ENCODE measurements around the gene CENPP.

CENPP gene

DNA sequence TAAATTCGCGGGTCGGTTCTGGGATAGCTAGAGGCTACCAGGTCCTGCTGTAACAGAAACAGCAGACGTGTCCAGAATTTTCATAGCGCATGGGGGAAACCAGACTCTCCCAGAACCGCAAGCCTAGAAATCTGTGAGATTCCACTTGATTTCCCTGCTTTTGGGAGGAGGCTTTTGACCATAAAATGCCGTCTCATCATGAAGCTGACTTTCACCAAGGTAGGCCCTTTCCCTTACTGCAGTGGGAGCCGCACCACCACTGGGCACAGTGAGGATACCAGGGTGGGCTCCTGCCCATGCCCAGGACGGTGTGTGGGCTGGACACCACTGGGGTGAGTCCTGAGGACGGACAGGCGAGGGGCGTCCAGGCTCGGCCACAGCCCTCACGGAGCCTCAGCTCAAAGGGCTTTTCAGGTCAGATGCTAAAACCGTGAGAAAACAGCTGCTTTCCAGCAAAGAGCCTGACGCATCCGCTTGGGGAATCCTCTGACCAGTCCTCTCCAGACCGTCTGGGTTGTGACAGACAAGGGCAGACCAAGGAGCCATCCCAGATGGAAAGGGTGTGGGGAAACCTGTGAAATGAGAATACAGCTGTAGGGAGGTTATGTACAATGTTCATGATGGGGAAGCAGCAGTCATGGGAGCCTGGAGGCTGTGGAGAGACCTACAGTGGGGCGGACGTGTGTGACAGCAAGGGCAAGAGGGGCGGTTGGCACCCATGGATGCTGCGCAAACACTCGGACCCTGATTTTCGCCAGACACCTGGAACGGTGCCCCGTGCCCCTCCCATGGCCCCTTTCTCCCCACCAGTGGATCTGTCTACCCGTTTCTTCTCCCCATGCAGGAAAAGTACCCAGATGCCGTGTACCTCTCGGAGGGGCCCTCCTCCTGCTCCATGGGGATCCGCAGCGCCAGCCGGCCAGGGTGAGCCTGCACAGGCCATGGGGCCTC is 285.0 kb downstream of the CENPP start:
- CTCF ChIA-PET, result interaction anchor here (0.9 to 1.0 kb wide), 2 partner anchors 10 to 472 kb away, joined by 3 read pairs; no protein-coding TSS in a partner anchor
- DNase-seq (ENCODE audit: extremely low spot score), result no peak
- TF ChIP-seq, protein P1, sequence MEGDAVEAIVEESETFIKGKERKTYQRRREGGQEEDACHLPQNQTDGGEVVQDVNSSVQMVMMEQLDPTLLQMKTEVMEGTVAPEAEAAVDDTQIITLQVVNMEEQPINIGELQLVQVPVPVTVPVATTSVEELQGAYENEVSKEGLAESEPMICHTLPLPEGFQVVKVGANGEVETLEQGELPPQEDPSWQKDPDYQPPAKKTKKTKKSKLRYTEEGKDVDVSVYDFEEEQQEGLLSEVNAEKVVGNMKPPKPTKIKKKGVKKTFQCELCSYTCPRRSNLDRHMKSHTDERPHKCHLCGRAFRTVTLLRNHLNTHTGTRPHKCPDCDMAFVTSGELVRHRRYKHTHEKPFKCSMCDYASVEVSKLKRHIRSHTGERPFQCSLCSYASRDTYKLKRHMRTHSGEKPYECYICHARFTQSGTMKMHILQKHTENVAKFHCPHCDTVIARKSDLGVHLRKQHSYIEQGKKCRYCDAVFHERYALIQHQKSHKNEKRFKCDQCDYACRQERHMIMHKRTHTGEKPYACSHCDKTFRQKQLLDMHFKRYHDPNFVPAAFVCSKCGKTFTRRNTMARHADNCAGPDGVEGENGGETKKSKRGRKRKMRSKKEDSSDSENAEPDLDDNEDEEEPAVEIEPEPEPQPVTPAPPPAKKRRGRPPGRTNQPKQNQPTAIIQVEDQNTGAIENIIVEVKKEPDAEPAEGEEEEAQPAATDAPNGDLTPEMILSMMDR (IDR thresholded peaks at IDR 0.05; ENCODE audit: control extremely low read depth, extremely low read depth, low read depth, missing control alignments), result no peak
- POLR2A ChIA-PET, result no interaction called here

DNA sequence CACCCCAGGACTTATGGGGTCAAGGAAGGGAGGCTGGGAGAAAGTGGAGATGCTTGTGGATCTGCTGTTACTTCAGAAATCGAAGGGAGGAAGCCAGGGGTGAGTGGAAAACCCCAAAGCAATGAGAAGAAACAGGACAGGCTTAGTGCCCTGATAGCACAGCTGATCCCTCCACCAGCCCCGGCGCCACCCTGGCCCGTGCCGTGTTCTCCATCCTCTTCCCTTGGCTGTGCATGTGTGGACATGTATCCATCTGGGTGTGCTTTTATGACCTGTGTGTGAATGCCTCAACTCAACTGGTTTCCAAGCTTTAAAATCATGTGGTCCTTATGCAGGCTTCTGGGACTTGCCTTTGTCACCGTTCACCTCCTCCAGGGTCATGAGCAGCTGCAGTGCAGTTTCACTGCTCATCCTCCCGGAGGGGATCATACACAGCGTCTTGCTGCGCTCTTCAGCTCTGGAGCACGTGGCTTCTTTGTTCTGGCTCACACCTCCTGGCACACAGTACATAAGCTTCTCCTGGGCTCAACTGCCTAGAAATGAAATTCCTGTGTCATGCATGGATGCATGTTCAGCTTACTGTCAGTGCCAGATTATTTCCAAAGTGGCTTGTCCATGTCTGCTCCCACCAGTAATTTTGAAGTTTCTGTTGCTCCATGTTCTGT is 286.0 kb downstream of the CENPP start:
- ChIA-PET CTCF (interaction anchor here (1.0 kb wide), 1 partner anchor 9 kb away, joined by 3 read pairs; no protein-coding TSS in a partner anchor), POLR2A (no interaction called here)
- TF ChIP-seq, protein P1 (IDR thresholded peaks at IDR 0.05; ENCODE audit: control extremely low read depth, extremely low read depth, low read depth, missing control alignments), result no peak
- DNase-seq (ENCODE audit: extremely low spot score), result no peak

DNA sequence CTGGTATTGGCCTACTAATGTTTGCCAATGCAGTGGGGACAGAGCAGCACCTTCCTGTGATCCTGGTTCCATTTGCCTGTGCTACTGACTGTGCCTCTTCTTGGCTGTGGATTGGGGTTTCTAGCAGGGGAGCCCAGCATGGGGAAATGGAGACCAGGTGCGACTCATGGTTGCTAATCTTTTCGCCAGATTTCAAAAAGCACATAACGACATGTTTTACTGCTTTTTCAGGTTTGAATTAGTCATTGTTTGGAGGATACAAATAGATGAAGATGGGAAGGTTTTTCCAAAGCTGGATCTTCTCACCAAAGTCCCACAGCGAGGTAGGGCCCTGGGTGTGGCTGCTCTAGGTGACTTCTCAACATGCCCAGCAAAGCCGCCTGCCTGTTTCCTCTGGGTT is 286.5 kb downstream of the CENPP start:
- DNase-seq (ENCODE audit: extremely low spot score), result no peak
- CTCF ChIA-PET, result no interaction called here
- TF ChIP-seq, protein P1 (IDR thresholded peaks at IDR 0.05; ENCODE audit: control extremely low read depth, extremely low read depth, low read depth, missing control alignments), result no peak
- POLR2A ChIA-PET, result no interaction called here

DNA sequence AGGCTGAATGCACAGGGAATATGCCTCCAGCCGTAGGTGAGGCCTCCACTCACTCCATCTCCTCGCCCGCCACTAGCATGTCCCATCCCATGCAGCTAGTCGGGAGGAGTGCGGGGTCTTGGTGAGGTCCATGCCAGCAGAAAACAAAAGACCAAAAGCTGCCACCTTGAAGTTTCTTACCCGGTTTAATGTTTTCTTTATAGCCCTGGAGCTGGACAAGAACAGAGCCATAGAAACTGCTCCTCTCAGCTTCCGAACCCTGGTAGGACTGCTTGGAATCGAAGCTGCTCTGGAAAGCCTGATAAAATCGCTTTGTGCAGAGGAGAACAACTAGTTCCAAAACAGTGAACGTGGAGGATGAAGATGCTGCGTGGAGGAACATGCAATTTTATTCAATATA is 287.1 kb downstream of the CENPP start:
- no peak for DNase-seq (ENCODE audit: extremely low spot score)
- TF ChIP-seq, protein P1 (IDR thresholded peaks at IDR 0.05; ENCODE audit: control extremely low read depth, extremely low read depth, low read depth, missing control alignments), result no peak
- CTCF ChIA-PET, result no interaction called here
- POLR2A ChIA-PET, result no interaction called here

DNA sequence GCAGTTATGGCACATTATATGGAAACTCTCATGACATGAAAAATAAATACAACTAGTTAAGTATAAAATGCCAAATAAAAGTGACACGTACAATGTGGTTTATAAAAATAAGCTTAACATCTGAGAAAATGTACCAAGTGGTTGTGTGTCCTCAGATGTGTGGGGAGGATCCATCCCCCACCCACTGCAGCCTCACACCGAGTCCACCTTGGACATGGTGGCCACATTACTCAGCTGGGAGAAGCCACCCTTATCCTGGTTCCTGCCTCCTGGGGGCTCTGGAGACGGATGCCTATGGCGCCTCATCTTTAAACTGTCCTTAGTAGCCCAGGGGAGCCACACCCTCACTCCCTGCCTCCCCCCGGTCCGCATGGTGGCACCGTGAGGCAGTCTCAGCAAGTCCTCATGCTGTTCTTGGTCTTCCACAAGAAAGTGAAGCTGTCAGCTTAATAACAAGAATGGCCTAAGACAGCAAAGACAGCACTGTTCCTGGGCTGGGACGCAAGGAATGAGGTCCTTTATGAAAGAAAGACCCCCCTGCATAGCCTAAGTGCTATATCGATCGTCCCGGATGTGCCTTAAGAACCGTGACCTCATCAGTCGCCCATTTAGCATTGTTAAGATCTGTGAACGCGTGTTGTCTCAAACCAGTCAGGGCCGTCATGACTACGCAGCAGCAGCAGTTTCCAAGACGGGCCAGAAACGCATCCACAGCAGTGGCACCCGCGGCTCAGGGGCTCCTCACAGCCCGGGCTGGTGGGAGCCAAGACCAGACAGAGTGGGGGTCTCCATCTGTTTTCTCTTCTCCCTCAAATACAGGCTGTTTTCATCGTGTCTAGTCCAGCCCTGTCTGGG is 287.7 kb downstream of the CENPP start:
- TF ChIP-seq, protein P1 (IDR thresholded peaks at IDR 0.05; ENCODE audit: control extremely low read depth, extremely low read depth, low read depth, missing control alignments), result no peak
- CTCF ChIA-PET, result no interaction called here
- POLR2A ChIA-PET, result no interaction called here
- DNase-seq (ENCODE audit: extremely low spot score), result no peak

DNA sequence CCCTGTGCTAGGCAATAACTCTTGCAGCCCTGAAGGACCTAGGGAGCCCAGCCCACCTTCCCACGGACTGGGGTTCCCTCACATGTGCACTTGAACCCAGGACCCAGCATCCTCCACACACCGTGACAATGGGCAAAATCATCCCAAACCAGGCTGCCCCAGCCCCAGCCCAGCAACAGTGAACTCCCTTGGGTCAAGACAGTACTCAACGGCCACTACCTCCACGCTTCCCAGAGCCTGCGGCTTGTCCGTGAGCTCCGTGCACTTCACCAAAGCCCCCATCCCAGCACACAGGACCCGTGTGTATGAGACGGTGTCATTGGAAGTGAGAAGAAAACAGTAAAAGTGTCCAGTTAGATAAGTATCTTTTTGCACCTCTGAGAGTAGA is 288.4 kb downstream of the CENPP start:
- TF ChIP-seq, protein P1 (IDR thresholded peaks at IDR 0.05; ENCODE audit: control extremely low read depth, extremely low read depth, low read depth, missing control alignments), result no peak
- ChIA-PET CTCF (no interaction called here), POLR2A (no interaction called here)
- DNase-seq (ENCODE audit: extremely low spot score), result no peak
